HG03442 (cell line): ENCODE results near the gene PRPF39.
A peak's percentile ranks its signal among the peaks of the same experiment; 100 is the strongest.
"Not testable (repeated sequence)": the region's sequence is repeated elsewhere in the genome, so short reads cannot be mapped to it uniquely, and the experiment has no call there.

ENCODE experiments used
- ATAC-seq: cut with Tn5 transposase; IDR thresholded peaks from one replicate; pipeline ENCODE4 v1.9.1; 2021; ENCODE audit warnings: mild to moderate bottlenecking, moderate library complexity; ENCODE audit not compliant: unreplicated experiment

PRPF39 gene

GRCh38 chr14:45083976-45084722 lies at the start of gene PRPF39:
Gene PRPF39 (plus strand): TSS chr14:45084116. CDS start chr14:45095240, 11,124 bp downstream.
- ATAC-seq: peak; percentile 89

- no peak for ATAC-seq
These were observed 49.2 kb upstream of the PRPF39 start for GRCh38 chr14:45034730-45035129.

DNA sequence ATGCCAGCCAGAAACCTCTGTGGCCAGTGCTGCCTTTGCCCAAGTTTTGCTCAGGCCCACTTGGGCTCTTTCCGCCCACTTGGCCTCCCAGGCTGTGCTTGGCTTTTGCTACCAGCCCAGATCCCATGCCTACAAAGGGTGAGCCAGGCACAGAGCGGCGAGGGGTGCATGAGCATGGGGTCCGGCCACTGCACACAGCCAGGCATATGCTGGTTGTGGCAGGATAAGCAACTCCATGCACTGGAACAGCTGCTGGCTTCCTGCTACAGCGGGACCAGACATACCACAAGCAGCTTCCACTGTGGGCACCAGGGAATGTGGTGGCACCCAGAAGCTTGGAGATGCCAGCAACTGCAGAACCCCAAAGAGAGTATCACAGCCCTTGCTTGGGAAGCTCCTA lies 45.7 kb upstream of the PRPF39 start:
- ATAC-seq: no peak

DNA sequence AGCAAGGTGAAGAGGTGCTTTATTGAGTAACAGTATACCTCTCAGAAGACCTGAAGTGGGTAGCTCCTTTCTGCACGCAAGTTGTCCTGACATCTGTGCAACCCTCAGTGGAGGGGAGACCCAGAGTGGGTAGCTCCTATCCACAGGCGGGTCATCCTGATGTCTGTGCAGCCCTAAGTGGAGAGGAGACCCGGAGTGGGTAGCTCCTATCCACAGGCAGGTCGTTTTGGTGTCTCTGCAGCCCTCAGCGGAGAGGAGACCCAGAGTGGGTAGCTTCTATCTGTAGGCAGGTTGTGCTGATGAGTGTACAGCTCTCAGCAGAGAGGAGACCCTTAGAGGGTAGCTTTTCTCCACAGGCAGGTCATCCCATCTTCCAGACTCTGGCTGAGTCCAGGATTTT lies 45.1 kb upstream of the PRPF39 start:
- ATAC-seq: no peak

GRCh38 chr14:45039390-45039789 lies 44.5 kb upstream of the PRPF39 start:
- no peak for ATAC-seq

- ATAC-seq: no peak
These were observed 42.3 kb upstream of the PRPF39 start for GRCh38 chr14:45041641-45042040.

- ATAC-seq: no peak
These were observed 39.3 kb upstream of the PRPF39 start for GRCh38 chr14:45044638-45045037.

DNA sequence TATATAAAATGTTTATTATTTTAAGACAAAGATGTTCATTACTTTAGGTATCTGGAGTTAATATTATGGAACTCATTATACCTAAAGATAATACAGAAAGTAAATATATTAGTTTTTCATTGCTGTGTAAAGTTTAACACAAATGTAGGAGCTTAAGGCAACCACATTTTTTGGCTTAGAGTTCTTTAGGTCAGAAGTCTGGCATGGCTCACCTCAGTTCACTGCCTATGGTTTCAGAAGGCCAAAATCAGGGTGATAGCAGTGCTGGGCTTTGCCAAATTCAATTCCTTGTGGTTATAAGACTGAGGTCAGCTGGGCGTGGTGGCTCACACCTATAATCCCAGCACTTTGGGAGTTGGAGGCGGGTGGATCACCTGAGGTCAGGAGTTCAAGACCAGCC lies 35.5 kb upstream of the PRPF39 start:
- ATAC-seq: no peak

DNA sequence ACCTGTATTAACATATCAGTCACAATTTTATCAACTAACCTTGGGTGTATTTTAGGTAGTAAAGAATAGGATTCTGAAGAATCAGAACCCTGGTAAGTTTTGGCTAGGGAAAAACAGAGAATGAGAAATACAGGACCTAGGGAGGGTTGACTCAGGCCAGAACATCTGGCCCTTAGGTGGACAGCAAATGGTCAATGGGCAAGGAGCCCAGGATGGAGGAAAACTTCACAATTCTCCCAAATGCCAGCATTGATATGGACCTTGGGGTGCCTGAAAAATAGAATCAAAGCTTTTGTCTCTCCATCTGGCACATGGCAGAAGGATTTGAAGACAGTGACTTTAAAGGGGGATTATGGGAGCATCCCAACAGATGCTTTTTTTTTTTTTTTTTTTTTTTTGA lies 32.7 kb upstream of the PRPF39 start:
- ATAC-seq: no peak

- no peak for ATAC-seq
These were observed 32.0 kb upstream of the PRPF39 start for GRCh38 chr14:45051896-45052295.

GRCh38 chr14:45057349-45057748 lies 26.6 kb upstream of the PRPF39 start:
- no peak for ATAC-seq

DNA sequence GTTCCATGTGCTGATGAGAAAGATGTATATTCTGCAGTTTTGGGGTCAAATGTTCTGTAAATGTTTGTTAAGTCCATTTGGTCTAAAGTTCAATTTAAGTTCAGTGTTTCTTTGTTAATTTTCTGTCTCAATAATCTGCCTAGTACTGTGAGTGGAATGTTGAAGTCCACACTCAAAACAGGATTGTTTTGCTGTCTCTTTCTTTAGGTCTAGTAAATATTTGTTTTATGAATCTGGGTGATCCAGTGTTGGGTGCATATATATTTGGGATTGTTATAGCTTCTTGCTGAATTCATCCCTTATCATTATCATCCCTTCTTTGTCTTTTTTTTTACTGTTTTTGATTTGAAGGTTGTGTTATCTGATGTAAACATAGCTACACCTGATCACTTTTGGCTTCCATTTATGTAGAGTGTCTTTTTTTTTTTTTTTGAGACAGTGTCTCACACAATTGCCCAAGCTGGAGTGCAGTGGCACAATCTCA lies 26.0 kb upstream of the PRPF39 start:
- no peak for ATAC-seq

GRCh38 chr14:45060551-45060950 lies 23.4 kb upstream of the PRPF39 start:
- ATAC-seq: no peak

GRCh38 chr14:45065540-45065939 lies 18.4 kb upstream of the PRPF39 start:
- no peak for ATAC-seq

DNA sequence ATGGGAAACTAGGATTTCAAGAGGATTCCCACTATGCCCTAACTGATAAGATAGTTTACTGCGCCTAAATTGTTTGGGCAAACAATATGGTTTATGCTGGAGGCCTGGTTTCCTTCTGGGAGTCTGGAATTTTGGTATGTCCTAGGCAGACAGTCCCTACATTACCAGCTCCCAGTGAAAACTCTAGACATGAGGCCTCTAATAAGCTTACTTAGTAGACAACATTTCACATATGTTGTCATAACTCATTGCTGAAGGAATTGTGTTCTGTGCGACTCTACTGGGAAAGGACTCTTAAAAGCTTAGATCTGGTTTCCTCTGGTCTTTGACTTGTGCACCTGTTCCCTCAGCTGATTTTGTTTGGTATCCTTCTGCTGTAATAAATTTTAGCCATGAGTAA lies 18.0 kb upstream of the PRPF39 start:
- ATAC-seq: no peak

GRCh38 chr14:45066667-45067066 lies 17.2 kb upstream of the PRPF39 start:
- no peak for ATAC-seq

GRCh38 chr14:45068396-45068795 lies 15.5 kb upstream of the PRPF39 start:
- ATAC-seq: no peak

DNA sequence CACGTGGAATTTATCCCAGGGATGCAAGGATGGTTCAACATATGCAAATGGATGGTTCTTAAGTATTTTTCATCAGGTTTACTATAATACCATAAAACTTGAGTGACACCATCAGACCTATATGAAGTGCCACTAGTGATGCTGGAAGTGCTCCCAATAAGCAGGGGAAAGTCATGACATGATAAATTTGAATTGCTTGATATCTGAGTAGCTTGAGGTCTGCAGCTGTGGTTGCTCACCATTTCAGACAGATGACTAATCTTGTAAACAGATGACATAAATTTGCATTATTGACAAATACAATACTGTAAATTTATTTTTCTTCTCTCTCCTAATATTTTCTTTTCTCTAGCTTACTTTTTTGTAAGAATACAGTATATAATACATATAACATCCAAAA lies 13.7 kb upstream of the PRPF39 start:
- no peak for ATAC-seq

- no peak for ATAC-seq
These were observed 11.8 kb upstream of the PRPF39 start for GRCh38 chr14:45072126-45072525.

GRCh38 chr14:45073231-45073879 lies 10.6 kb upstream of the PRPF39 start:
- no peak for ATAC-seq

- ATAC-seq: no peak
These were observed 5.6 kb upstream of the PRPF39 start for GRCh38 chr14:45078323-45078722.

- not testable (repeated sequence) for ATAC-seq
These were observed 3.4 kb upstream of the PRPF39 start for GRCh38 chr14:45080416-45080968.
